Measurements from ENCODE around the gene NUTF2. TPM values are rescaled to one million over a fixed set of nuclear protein-coding genes. Genes with fewer than 3 reads are reported as not detected.

Gene NUTF2
- 100 to 1,000 TPM; 101 to 161 (median 113) TPM for total RNA-seq

DNA sequence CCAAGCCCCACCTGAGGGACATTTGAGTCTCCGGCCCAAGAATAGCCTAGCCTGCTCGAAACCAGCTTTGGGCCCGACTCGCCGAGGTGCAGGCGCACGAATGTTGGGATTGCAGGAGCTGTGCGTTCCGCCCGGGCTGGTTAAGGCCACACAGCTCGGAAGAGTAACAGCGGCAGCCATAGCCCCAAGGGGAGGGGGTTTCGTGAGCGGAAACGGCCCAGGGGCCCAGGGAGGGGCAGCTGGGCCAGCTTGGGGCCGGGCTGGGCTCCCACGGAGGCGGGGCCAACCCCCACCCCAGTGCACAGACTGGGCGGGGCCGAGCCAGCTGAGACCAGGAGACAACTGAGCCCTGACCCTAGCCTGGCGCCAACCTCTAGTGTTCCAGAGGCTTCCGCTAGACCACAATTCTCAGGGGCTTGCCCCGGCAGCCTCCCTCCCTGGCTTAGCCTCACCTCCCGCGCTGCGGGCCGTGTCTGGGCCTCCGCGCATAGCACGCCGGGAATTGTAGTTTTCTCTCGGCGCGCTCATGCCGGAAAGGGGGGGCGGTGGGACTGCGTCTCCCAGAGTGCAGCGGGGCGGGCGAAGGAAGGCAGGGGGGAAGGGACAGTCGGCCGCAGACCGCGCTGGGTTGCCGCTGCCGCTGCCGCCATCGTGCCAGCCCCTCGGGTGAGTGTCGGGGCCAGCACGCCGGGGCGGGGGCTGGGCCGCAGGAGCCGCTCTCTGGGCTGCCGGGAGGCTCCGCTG lies at the start of gene NUTF2:
Gene NUTF2 (plus strand): TSS at position 614 of the 744 bp plus-strand sequence. CDS start 18,198 bp downstream, outside the sequence.
- TF ChIP-seq POLR2A (IDR thresholded peaks at IDR 0.05) = peak in 1 of 2 donors; percentile 35
- peak in 2 of 3 donors; percentile 83 to 84 for TF ChIP-seq POLR2AphosphoS5 (IDR thresholded peaks at IDR 0.05)
- no peak for TF ChIP-seq EP300 (IDR thresholded peaks at IDR 0.05)
- TF ChIP-seq CTCF (IDR thresholded peaks at IDR 0.05) = no peak
- WGBS = 0% methylated on average over 23 of the region's 57 CpGs
- H3K4me1 ChIP-seq = peaks cover 58% of the 10 kb centered on the region

DNA sequence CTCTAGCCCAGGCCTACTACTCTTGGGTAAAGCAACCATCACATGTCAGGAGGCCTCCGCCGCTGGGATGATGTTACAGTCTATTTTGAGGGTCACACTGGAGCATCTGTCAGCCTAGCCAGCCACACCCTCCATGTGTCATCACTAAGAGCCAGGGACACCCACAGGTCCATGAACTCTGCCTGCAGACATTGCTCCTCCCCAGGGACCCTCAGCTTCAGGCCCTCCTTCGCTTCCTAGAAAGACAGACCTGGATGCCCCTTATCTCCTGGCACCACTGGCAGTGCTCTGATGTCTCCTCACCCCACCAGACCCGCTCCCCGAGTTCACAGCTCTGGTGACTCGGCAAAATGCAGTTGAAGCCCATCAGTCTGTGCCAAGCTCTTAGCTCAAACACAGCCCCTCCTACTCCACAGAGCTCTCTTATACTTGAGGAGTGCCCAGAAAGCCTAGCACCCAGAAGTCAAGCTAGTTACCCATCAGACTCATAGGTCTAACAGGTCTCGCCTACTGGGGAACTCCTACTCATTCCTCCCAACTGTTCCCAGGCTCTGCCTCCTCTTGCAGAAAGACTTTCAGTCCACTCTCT lies 46.3 kb upstream of the NUTF2 start:
- Histone ChIP-seq H3K4me1 (peaks cover 17% of the 10 kb centered on the region), H3K36me3 (peaks cover 10% of the 10 kb centered on the region), H3K4me3 (no peak overlapping the region), H3K27me3 (no peaks in the 10 kb centered on the region), H3K9me3 (no peaks in the 10 kb centered on the region), H3K27ac (no peak overlapping the region)
- no peak for TF ChIP-seq POLR2AphosphoS5 (IDR thresholded peaks at IDR 0.05)
- no peak for TF ChIP-seq CTCF (IDR thresholded peaks at IDR 0.05)
- no peak for TF ChIP-seq EP300 (IDR thresholded peaks at IDR 0.05)
- TF ChIP-seq POLR2A (IDR thresholded peaks at IDR 0.05) = no peak
- 65% methylated on average over 7 of the region's 7 CpGs for WGBS
- no peak for DNase-seq (ENCODE audit: low spot score in 2 of 2)

More for the DNA sequence above, at the start of gene NUTF2:
- Histone ChIP-seq H3K36me3 (no peaks in the 10 kb centered on the region), H3K27ac (peak within 1 kb of the TSS; percentile 95), H3K9me3 (no peaks in the 10 kb centered on the region), H3K4me3 (peak within 1 kb of the TSS; percentile 83), H3K27me3 (no peaks in the 10 kb centered on the region)
- peak; percentile 97 for DNase-seq (ENCODE audit: low spot score in 2 of 2)

GRCh38 chr16:67801241-67801640 lies 45.5 kb upstream of the NUTF2 start:
- Histone ChIP-seq H3K4me1 (peaks cover 21% of the 10 kb centered on the region), H3K36me3 (peaks cover 10% of the 10 kb centered on the region), H3K27me3 (no peaks in the 10 kb centered on the region), H3K9me3 (no peaks in the 10 kb centered on the region), H3K4me3 (no peak overlapping the region), H3K27ac (no peak overlapping the region)
- DNase-seq (ENCODE audit: low spot score in 2 of 2) = no peak
- TF ChIP-seq EP300 (IDR thresholded peaks at IDR 0.05) (no peak), POLR2AphosphoS5 (IDR thresholded peaks at IDR 0.05) (no peak)
- 83% methylated on average over 1 of the region's 1 CpG for WGBS

DNA sequence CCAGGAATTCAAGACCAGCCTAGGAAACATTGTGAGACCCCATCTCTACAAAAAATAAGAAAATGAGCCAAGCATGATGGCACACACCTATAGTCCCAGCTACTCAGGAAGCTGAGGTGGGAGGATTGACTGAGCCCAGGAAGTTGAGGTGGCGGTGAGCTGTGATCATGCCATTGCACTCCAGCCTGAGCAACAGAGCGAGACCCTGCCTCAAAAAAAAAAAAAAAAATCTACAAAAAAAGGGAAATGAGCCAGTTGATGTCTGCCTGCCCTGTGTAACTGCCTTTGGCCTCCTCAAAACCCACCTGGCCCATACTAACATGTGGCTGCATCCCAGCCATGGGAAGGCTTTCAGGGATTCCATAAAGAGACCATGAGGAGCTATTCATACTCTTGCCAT lies 44.9 kb upstream of the NUTF2 start:
- no peaks in the 10 kb centered on the region for H3K9me3 ChIP-seq
- no peak for DNase-seq (ENCODE audit: low spot score in 2 of 2)
- TF ChIP-seq POLR2A (IDR thresholded peaks at IDR 0.05) (no peak), POLR2AphosphoS5 (IDR thresholded peaks at IDR 0.05) (no peak), EP300 (IDR thresholded peaks at IDR 0.05) (no peak), CTCF (IDR thresholded peaks at IDR 0.05) (no peak)
- no peak overlapping the region for H3K4me3 ChIP-seq
- H3K27me3 ChIP-seq = no peaks in the 10 kb centered on the region
- 100% methylated on average over 2 of the region's 2 CpGs for WGBS
- H3K4me1 ChIP-seq = peaks cover 22% of the 10 kb centered on the region
- peaks cover 10% of the 10 kb centered on the region for H3K36me3 ChIP-seq
- no peak overlapping the region for H3K27ac ChIP-seq

DNA sequence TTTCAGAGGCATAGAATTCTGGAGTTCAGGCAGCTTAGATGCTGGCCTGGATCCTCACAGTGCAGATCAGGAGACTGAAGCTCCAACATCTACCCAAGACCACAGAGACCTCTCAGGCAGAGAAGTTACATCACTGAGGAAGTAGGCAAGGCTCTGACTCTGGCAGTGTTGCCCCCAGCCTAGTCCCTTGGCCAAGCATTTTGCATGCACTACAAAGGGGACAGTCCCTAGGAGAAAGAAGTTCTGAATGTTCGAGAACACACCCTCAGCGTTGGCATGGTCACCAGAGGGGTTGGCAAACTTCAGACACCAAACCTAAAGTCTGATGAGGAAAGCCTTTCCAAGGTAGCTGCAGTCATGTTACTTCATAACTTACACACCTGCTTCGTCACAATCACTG lies 42.8 kb upstream of the NUTF2 start:
- H3K4me3 ChIP-seq = no peak overlapping the region
- TF ChIP-seq POLR2AphosphoS5 (IDR thresholded peaks at IDR 0.05) = no peak
- TF ChIP-seq POLR2A (IDR thresholded peaks at IDR 0.05) = no peak
- TF ChIP-seq EP300 (IDR thresholded peaks at IDR 0.05) = no peak
- no peak for TF ChIP-seq CTCF (IDR thresholded peaks at IDR 0.05)
- peaks cover 8% of the 10 kb centered on the region for H3K36me3 ChIP-seq
- 57% methylated on average over 3 of the region's 3 CpGs for WGBS
- H3K27ac ChIP-seq = no peak overlapping the region
- peaks cover 30% of the 10 kb centered on the region for H3K4me1 ChIP-seq
- no peaks in the 10 kb centered on the region for H3K27me3 ChIP-seq
- no peaks in the 10 kb centered on the region for H3K9me3 ChIP-seq
- no peak for DNase-seq (ENCODE audit: low spot score in 2 of 2)
